GM21529 (cell line): ENCODE measurements around the gene SLC7A11.
A peak's percentile ranks its signal among the peaks of the same experiment; 100 is the strongest.

Experiments used
- ATAC-seq: cut with Tn5 transposase; IDR thresholded peaks from one replicate; pipeline ENCODE4 v1.9.1; 2021; ENCODE audit not compliant: unreplicated experiment

Gene SLC7A11

GRCh38 chr4:138164208-138164607, 77.9 kb downstream of the SLC7A11 start:
- ATAC-seq = no peak

DNA sequence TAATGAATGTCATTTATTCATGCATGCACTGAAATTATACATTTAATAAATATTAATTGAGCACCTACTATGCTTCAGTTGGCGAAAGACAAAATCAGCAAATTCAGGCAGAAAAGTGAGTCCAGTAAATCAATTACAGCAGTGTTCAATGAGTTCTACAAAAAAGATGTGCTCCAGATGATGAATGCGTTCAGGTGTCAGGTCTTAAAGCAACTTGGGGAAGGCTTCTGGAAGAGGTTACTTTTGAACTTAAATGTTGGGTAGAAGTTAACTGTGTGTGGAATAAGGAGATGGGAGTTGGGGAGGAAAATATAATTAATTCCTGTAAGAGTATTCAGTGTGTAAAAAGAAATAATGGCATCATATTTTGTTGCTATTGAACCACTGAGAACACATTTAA, 79.0 kb downstream of the SLC7A11 start:
- ATAC-seq = no peak

DNA sequence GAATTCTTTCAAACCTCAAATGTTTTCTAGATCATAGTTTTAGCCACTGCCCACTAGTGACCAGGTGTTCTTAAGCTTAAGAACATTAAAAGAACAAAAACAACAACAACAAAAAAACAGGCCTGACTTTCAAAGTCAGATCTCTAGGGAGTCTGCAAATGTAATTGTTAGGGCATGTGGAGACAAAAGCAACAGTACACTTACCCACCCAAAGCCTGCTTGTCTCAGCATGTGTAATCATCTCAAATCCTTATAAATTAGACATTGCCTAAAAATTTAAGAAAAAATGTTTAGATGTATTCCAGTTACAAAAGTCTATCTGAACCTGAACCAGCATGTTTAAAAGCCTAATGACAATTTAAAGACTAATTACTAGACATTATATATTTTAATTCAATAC, 79.9 kb downstream of the SLC7A11 start:
- no peak for ATAC-seq

DNA sequence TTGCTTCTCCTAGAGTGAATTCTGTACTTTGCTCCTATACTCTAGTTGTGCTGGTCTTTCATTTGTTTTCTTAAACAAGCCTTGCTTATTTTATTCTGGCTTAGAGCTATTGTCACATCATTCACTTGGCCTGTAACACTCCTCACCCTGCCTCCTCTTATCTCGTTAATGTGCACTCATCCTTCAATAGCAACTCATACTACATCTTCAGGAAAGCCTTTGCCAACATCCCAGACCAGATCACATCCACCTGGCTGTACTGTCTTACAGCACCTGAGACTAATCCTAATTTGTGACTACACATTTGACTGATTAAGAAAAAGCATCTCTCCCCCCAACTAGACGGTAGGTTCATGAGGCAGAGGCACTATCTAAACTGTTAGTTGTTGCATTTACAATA, 80.8 kb downstream of the SLC7A11 start:
- no peak for ATAC-seq

GRCh38 chr4:138158746-138159297, 83.3 kb downstream of the SLC7A11 start:
- no peak for ATAC-seq

GRCh38 chr4:138140879-138141278, 101.3 kb downstream of the SLC7A11 start:
- ATAC-seq = no peak

- no peak for ATAC-seq
Measured at GRCh38 chr4:138138774-138139173, 103.4 kb downstream of the SLC7A11 start.

GRCh38 chr4:138135610-138136009, 106.5 kb downstream of the SLC7A11 start:
- ATAC-seq = no peak

DNA sequence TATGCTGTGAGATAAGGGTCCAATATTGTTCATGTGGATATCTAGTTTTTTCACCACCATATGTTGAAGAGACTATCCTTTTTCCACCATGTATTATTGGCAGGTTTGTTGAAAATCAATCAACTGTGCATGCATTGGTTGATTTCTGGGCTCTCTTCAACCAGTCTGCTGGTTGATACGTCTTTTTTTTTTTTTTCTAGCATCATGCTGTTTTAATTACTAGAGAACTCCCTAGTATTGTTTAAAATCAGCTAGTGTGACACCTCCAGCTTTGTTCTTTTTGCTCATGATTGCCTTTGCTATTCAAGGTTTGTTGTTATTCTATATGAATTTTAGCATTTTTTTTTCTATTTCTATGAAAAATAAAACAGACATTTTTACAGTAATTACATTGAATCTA, 123.9 kb downstream of the SLC7A11 start:
- ATAC-seq = no peak

DNA sequence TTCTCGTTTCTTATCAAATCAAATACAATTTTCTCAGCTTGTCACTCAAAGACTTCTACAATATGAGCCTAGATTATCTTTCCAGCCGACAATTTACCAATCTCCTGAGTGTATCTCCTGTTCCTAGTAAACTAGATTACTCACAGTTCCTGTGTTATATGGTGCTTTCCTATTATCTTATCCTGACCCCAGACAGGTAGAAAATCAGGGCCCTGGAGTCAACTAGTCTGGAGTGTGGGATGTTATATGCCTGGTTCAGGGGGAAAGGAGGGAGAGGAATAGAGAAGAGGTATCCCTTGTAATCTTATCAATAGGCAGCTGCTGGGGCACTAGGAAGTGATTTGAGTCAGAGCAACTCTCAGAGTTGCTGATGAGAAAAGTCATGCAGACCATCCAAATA, 127.1 kb downstream of the SLC7A11 start:
- no peak for ATAC-seq

- ATAC-seq = peak; percentile 98
Measured at GRCh38 chr4:138114434-138114833, 127.7 kb downstream of the SLC7A11 start.
